ENCODE results near the gene RHBDD2.
"Not testable (repeated sequence)": the region's sequence is repeated elsewhere in the genome, so short reads cannot be mapped to it uniquely, and the experiment has no call there.

DNA sequence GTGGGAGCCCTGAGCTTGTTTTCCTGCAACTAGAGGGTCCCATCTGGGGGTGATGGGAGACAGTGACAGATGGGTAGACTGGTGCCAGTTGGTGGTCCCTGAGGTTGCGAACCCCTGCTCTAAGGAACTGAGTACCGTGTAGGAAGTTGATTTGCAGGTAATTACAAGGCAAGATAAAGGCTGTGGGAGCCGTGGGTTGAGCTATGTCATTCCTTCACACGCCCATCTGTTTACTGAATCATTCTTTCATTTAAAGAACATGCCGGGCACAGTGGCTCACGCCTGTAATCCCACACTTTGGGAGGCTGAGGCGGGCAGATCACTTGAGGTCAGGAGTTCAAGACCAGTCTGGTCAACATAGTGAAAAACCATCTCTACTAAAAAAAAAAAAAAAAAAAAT, 12.4 kb downstream of the RHBDD2 start:
- TF ChIP-seq, protein P1, sequence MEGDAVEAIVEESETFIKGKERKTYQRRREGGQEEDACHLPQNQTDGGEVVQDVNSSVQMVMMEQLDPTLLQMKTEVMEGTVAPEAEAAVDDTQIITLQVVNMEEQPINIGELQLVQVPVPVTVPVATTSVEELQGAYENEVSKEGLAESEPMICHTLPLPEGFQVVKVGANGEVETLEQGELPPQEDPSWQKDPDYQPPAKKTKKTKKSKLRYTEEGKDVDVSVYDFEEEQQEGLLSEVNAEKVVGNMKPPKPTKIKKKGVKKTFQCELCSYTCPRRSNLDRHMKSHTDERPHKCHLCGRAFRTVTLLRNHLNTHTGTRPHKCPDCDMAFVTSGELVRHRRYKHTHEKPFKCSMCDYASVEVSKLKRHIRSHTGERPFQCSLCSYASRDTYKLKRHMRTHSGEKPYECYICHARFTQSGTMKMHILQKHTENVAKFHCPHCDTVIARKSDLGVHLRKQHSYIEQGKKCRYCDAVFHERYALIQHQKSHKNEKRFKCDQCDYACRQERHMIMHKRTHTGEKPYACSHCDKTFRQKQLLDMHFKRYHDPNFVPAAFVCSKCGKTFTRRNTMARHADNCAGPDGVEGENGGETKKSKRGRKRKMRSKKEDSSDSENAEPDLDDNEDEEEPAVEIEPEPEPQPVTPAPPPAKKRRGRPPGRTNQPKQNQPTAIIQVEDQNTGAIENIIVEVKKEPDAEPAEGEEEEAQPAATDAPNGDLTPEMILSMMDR (IDR thresholded peaks at IDR 0.05 in 8 of 11, conservative IDR thresholded peaks at IDR 0.05 in 3 of 11): not testable (repeated sequence)
- TF ChIP-seq POLR2AphosphoS5, POLR2A (IDR thresholded peaks at IDR 0.05): not testable (repeated sequence)

Data from spleen (tissue), 7 donors.